ENCODE data around the gene ALCAM.

DNA sequence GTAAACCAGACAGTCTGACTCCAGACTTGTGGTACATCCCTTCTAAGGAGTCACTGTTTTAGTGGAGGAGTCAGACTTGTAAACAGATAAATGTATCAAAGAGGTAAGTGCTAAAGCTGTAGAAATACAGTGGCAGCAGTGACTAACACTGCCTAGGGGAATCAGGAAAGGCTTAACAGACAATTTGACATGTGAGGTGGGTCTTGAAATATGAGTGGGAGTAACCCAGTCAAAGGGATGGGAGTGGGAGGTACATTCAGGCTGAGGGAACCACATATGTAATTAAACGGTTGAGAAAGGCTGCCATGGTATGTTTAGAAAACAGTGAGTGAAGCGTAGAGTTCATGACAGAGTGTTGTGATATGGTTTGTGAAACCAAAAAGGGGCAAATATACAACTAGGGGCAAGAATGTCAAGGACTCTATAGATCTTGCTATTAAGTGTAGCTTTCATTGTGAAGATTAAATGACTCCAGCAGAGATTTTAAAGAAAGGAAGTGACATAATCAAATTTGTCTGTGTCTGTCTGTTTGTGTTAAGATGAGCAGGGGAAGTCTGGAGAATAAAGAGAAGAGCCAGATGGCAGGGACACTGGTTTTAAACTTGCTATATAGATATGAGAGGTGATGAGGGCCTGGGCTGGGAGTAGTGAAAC is 11.2 kb upstream of the ALCAM start:
- TF ChIP-seq CTCF (IDR thresholded peaks at IDR 0.05), result no peak
- no peak for TF ChIP-seq POLR2AphosphoS5 (IDR thresholded peaks at IDR 0.05)
- no peak for TF ChIP-seq POLR2A (IDR thresholded peaks at IDR 0.05)

Measured in stomach (tissue), 4 donors.